HepG2 (cell line): ENCODE results near the gene RIPOR3. TPM values are rescaled to one million over a fixed set of nuclear protein-coding genes. Genes with fewer than 3 reads are reported as not detected.

Experiments
- ATAC-seq: fragments of 200-7000 bp; cut with Tn5 transposase; 3 replicates; pipeline ENCODE4 v1.9.1; 2020; ENCODE audit warnings: mild to moderate bottlenecking, moderate library complexity
- BruUV-seq: library from RNA; stranded (reverse); fragments of 400-500 nt; replicated peaks from 2 replicates; lab custom pipeline; 2021; lab: Mats Ljungman, UMichigan
- CTCF ChIA-PET: fragments of 300-600 bp; formaldehyde crosslinking; extraction: SDS; loops from one replicate; lab custom pipeline; 2021; ENCODE audit warnings: low total read pairs, inconsistent platforms, low intra/inter-chr PET ratio; lab: Yijun Ruan, JAX
- POLR2A ChIA-PET: fragments of 350-600 bp; sonication (Branson Sonifier 250); formaldehyde crosslinking; loops from one replicate; lab custom pipeline; 2020; ENCODE audit warnings: antibody characterized with exemption, inconsistent platforms; lab: Yijun Ruan, JAX
- DNase-seq: peaks from one replicate; pipeline ENCODE4 v3.0.0-alpha.2; 2015; ENCODE audit warnings: low spot score
- FAIRE-seq: peaks from 3 replicates; lab custom pipeline; 2011; peaks lifted over from hg19 to GRCh38; lab: Jason Lieb, UNC
- H2AFZ ChIP-seq: one replicate; pipeline ENCODE4 v1.6.1; 2011; ENCODE audit warnings: low read length, inconsistent platforms
- H3K27ac ChIP-seq: fragments of 300-600 bp; 3 replicates; pipeline ENCODE4 v1.8.0; 2011; ENCODE audit warnings: mixed run types, mild to moderate bottlenecking, mixed read lengths, low read length, inconsistent platforms; ENCODE audit not compliant: insufficient read depth; ENCODE audit errors: extremely low read length
- H3K27me3 ChIP-seq, 2 experiments: fragments of 200-600 bp in 1 of 2; 2 replicates in 1 of 2; 3 replicates in 1 of 2; pipeline versions ENCODE4 v1.6.0 to v1.8.0; 2011; ENCODE audit warnings: low read length in 2 of 2, mild to moderate bottlenecking in 2 of 2, moderate library complexity in 2 of 2, inconsistent platforms in 1 of 2; ENCODE audit not compliant: insufficient read depth in 2 of 2, control insufficient read depth in 1 of 2
- H3K36me3 ChIP-seq, 2 experiments: fragments of 200-600 bp in 1 of 2; replicated peaks in 1 of 2; 2 replicates in 1 of 2; 3 replicates in 1 of 2; pipeline versions ENCODE4 v1.5.1 to v1.8.0; 2011; ENCODE audit warnings: low read length in 2 of 2, inconsistent platforms in 1 of 2; ENCODE audit not compliant: insufficient read depth in 2 of 2, control insufficient read depth in 1 of 2
- H3K4me1 ChIP-seq: 2 replicates; pipeline ENCODE4 v1.5.1; 2012; ENCODE audit warnings: low read length, inconsistent platforms; ENCODE audit not compliant: insufficient read depth
- H3K4me2 ChIP-seq: 2 replicates; pipeline ENCODE4 v1.6.0; 2011; ENCODE audit warnings: low read depth, low read length, inconsistent platforms
- H3K4me3 ChIP-seq, 3 experiments: fragments of 200-600 bp in 1 of 3; sonication (generic), shearing (Covaris generic) in 1 of 3; replicated peaks in 1 of 3; 2 replicates each; pipeline ENCODE4 v1.5.1; 2011 to 2016; ENCODE audit warnings: low read length in 3 of 3, inconsistent platforms in 2 of 3, low read depth in 2 of 3, mild to moderate bottlenecking in 2 of 3, control low read depth in 1 of 3, mixed read lengths in 1 of 3; ENCODE audit not compliant: insufficient read depth in 1 of 3
- H3K79me2 ChIP-seq: one replicate; pipeline ENCODE4 v1.6.1; 2011; ENCODE audit warnings: low read length, inconsistent platforms; ENCODE audit not compliant: insufficient read depth
- H3K9ac ChIP-seq: 2 replicates; pipeline ENCODE4 v1.6.0; 2011; ENCODE audit warnings: mild to moderate bottlenecking, low read depth, low read length, inconsistent platforms; ENCODE audit not compliant: insufficient read depth
- H3K9me3 ChIP-seq: 2 replicates; pipeline ENCODE4 v1.5.1; 2012; ENCODE audit warnings: mild to moderate bottlenecking, low read length
- H4K20me1 ChIP-seq: 2 replicates; pipeline ENCODE4 v1.6.0; 2011; ENCODE audit warnings: inconsistent platforms, mild to moderate bottlenecking, low read length, moderate library complexity; ENCODE audit not compliant: insufficient read depth
- AHR ChIP-seq: IDR thresholded peaks from 2 replicates; pipeline ENCODE4 v1.6.1; 2018; ENCODE audit warnings: missing genetic modification reagents, missing compliant biosample characterization
- CENPT ChIP-seq: sonication (generic); formaldehyde crosslinking; IDR thresholded peaks from 2 replicates; pipeline ENCODE4 v1.8.0; 2022; ENCODE audit warnings: low read depth, mild to moderate bottlenecking, moderate library complexity, missing genetic modification reagents
- HNRNPH1 ChIP-seq: fragments of 200-400 bp; formaldehyde crosslinking; optimal IDR thresholded peaks from 2 replicates; pipeline ENCODE3; 2017; ENCODE audit warnings: mild to moderate bottlenecking, low read depth, low read length
- MAZ ChIP-seq, 2 experiments: sonication (generic) in 1 of 2; formaldehyde crosslinking in 1 of 2; IDR thresholded peaks; 2 replicates each; pipeline versions ENCODE4 v1.5.0 to v1.6.1; 2012 to 2020; ENCODE audit warnings: low read depth in 2 of 2, mild to moderate bottlenecking in 2 of 2, borderline replicate concordance in 1 of 2, improper control_type of control experiment in 1 of 2, low read length in 1 of 2, missing genetic modification reagents in 1 of 2, moderate library complexity in 1 of 2
- MED1 ChIP-seq: sonication (generic); formaldehyde crosslinking; IDR thresholded peaks from 2 replicates; pipeline ENCODE4 v1.4.0; 2020; ENCODE audit warnings: missing genetic modification reagents
- PITX1 ChIP-seq: sonication (generic); formaldehyde crosslinking; IDR thresholded peaks from 2 replicates; pipeline ENCODE4 v1.5.1; 2020; ENCODE audit warnings: mild to moderate bottlenecking, missing genetic modification reagents
- POLR2A ChIP-seq, 2 experiments: IDR thresholded peaks; 2 replicates each; pipeline ENCODE4 v1.6.1; 2011; ENCODE audit warnings: low read depth in 2 of 2, low read length in 2 of 2, mild to moderate bottlenecking in 1 of 2, moderate library complexity in 1 of 2; ENCODE audit not compliant: insufficient read depth in 1 of 2
- RXRB ChIP-seq: IDR thresholded peaks from 2 replicates; pipeline ENCODE4 v1.6.1; 2016; ENCODE audit warnings: borderline replicate concordance, missing genetic modification reagents, missing compliant biosample characterization
- SMAD1 ChIP-seq: sonication (generic); formaldehyde crosslinking; IDR thresholded peaks from 2 replicates; pipeline ENCODE4 v1.4.0; 2020; ENCODE audit warnings: missing genetic modification reagents, low read depth, mild to moderate bottlenecking, borderline replicate concordance
- ZBTB42 ChIP-seq: sonication (generic); formaldehyde crosslinking; IDR thresholded peaks from 2 replicates; pipeline ENCODE4 v1.5.0; 2020; ENCODE audit warnings: mild to moderate bottlenecking, missing genetic modification reagents
- ZMAT3 ChIP-seq: sonication (generic); formaldehyde crosslinking; conservative IDR thresholded peaks from 2 replicates; pipeline ENCODE4 v1.7.0; 2021; ENCODE audit warnings: missing genetic modification reagents
- ZMYM2 ChIP-seq: sonication (generic); formaldehyde crosslinking; IDR thresholded peaks from 2 replicates; pipeline ENCODE4 v1.8.0; 2022; ENCODE audit warnings: mild to moderate bottlenecking, missing genetic modification reagents
- ZMYM3 ChIP-seq: sonication (generic); formaldehyde crosslinking; IDR thresholded peaks from 2 replicates; pipeline ENCODE4 v1.5.1; 2020; ENCODE audit warnings: mild to moderate bottlenecking, missing genetic modification reagents
- ZNF205 ChIP-seq: IDR thresholded peaks from 2 replicates; pipeline ENCODE4 v1.6.1; 2018; ENCODE audit warnings: missing biosample characterization, missing genetic modification reagents
- ZNF24 ChIP-seq: fragments of 450-650 bp; IDR thresholded peaks from 2 replicates; pipeline ENCODE4 v1.6.1; 2017; ENCODE audit warnings: antibody characterized with exemption, mild to moderate bottlenecking
- ZNF382 ChIP-seq: sonication (generic); formaldehyde crosslinking; IDR thresholded peaks from 2 replicates; pipeline ENCODE4 v1.5.0; 2020; ENCODE audit warnings: missing genetic modification reagents, mild to moderate bottlenecking, borderline replicate concordance
- ZNF460 ChIP-seq: sonication (generic); formaldehyde crosslinking; IDR thresholded peaks from 2 replicates; pipeline ENCODE4 v1.5.1; 2020; ENCODE audit warnings: missing genetic modification reagents, mild to moderate bottlenecking, borderline replicate concordance
- WGBS: methylation state at CpG from one replicate; pipeline ENCODE4 v1.1.6; 2017; ENCODE audit warnings: low lambda C conversion rate; 5-methylcytosine and 5-hydroxymethylcytosine counted together
- in situ Hi-C: cut with HindIII; loops from 2 replicates; pipeline ENCODE4 v1.10.0; 2017; ENCODE audit warnings: low pct_unique_long_range_greater_than_20kb; ENCODE audit not compliant: extremely low pct_ligation_motif_present
- intact Hi-C: fragments of 100-400 bp; cut with micrococcal nuclease; formaldehyde crosslinking; loops from one replicate; pipeline ENCODE4 v1.10.0; 2022; ENCODE audit not compliant: unreplicated experiment
- polyA plus RNA-seq, 8 experiments: library from polyadenylated mRNA; depleted of rRNA in 3 of 8; stranded (reverse) in 7 of 8; unstranded in 1 of 8; fragments of >200 nt; fragmentation: Illumina TruSeq in 4 of 8; extraction: Trizol in 4 of 8; gene quantifications; 2 replicates each; pipeline versions ENCODE4 v1.2.1 to v1.2.3, GENCODE V29; 2011 to 2016; ENCODE audit warnings: low read depth in 4 of 8, missing spikeins in 1 of 8, mixed read lengths in 1 of 8; ENCODE audit not compliant: insufficient read depth in 1 of 8
- total RNA-seq, 5 experiments: library from RNA; depleted of rRNA; stranded (reverse); fragments of >200 nt; fragmentation: Illumina TruSeq; extraction: Trizol; gene quantifications; 2 replicates each; pipeline ENCODE4 v1.2.3, GENCODE V29; 2016; ENCODE audit warnings: low read depth in 1 of 5
- TF ChIP-seq, protein P1 (sequence below): fragments of 450-650 bp; IDR thresholded peaks from 2 replicates; pipeline ENCODE4 v1.6.1; 2017
- TF ChIP-seq, protein P2 (sequence below): sonication (generic); formaldehyde crosslinking; IDR thresholded peaks from 2 replicates; pipeline ENCODE4 v1.4.0; 2020; ENCODE audit warnings: missing genetic modification reagents, borderline replicate concordance

The RIPOR3 gene
- total and polyA plus RNA-seq, 2 of the 13 experiments (the other 11 are each of a cell fraction or from before 2014, with no cell fraction given) = 0.18 TPM; not detected in 1

DNA sequence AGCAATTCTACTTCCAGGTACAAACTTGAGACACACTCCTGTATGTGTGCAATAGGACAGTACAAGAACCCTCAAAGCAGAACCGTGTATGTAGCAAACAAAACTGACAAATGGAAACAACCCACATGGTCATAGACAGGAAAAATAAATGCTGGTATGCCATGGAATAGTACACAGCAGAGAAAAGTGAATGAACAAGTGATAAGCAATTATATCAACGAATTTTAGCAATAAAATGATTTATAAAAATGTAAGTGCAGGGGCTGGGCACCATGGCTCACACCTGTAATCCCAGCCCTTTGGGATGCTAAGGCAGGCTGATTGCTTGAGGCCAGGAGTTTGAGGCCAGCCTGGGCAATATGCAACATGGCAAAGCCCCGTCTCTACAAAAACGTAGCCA, 9.3 kb downstream of the RIPOR3 start (continued):
- TF ChIP-seq ZNF205 (CRISPR knock-in tag) = no peak
- TF ChIP-seq ZBTB42 (CRISPR knock-in tag) = no peak
- TF ChIP-seq ZNF24 = peak; percentile 79; the same call in 1 of the 2 replicates
- no peak for TF ChIP-seq MAZ (IDR thresholded peaks at IDR 0.05; ENCODE audit: borderline replicate concordance, low read depth, low read length)
- no peak for TF ChIP-seq MAZ (CRISPR knock-in tag; IDR thresholded peaks at IDR 0.05; ENCODE audit: low read depth)
- TF ChIP-seq, protein P1, sequence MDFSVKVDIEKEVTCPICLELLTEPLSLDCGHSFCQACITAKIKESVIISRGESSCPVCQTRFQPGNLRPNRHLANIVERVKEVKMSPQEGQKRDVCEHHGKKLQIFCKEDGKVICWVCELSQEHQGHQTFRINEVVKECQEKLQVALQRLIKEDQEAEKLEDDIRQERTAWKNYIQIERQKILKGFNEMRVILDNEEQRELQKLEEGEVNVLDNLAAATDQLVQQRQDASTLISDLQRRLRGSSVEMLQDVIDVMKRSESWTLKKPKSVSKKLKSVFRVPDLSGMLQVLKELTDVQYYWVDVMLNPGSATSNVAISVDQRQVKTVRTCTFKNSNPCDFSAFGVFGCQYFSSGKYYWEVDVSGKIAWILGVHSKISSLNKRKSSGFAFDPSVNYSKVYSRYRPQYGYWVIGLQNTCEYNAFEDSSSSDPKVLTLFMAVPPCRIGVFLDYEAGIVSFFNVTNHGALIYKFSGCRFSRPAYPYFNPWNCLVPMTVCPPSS = no peak
- TF ChIP-seq CENPT (CRISPR knock-in tag) = 0 out of 2 replicates have a peak, but pooled peaks have one; percentile 8
- no peak for TF ChIP-seq ZMYM2 (CRISPR knock-in tag)

DNA sequence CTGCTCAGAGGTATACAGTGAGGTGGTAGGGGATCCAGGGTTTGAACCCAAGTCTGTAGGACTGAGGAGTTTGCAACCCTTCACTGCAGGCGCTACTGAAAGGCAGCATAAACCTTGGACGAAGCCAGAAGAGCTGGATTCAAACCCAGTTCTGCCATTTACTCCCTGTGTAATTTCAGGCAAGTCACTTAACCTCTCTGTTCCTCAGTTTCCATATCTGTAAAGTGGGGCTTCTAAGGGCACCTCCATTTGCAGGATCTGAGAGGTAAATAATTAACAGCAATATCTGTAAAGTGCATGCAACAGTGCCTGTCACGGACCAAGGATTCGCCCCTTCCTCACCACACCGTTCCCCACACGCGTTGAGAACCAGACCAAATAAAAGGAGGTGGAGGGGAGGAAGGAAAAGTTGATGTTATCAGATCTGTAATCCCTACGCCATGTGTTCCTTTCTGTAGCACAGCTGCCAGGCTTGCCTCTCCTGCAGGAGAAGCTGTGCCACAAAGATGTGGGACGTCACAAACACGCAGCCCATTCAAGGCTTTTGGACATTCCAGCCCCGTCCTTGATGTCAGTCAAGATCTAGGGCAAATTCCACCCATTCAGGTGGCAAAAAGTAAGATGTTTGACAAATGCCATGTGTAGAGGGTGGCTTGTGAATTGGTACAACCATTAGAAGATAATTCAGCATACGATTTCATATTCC, 9.8 kb downstream of the RIPOR3 start:
- Histone ChIP-seq H3K79me2 (no peaks in the 10 kb centered on the region), H3K4me2 (peak overlapping the region; percentile 26), H3K4me1 (peaks cover 50% of the 10 kb centered on the region), H3K9me3 (no peaks in the 10 kb centered on the region), H3K36me3 (no peaks in the 10 kb centered on the region), H4K20me1 (no peaks in the 10 kb centered on the region), H3K27me3 (no peaks in the 10 kb centered on the region), H3K4me3 (no peak overlapping the region), H3K27ac (no peak overlapping the region), H2AFZ (no peak overlapping the region), H3K9ac (no peak overlapping the region)
- peak; percentile 34 for FAIRE-seq
- CTCF ChIA-PET = no interaction called here
- 17% methylated on average over 12 of the region's 12 CpGs for WGBS
- intact Hi-C loops (no loop called here), in situ Hi-C loops (no loop called here)
- POLR2A ChIA-PET = interaction anchor here (1.0 to 2.2 kb wide), 4 partner anchors 9 to 90 kb away, joined by 3 to 7 read pairs (median 4); no protein-coding TSS in a partner anchor
- no peak for ATAC-seq
- no TSS peak for BruUV-seq
- DNase-seq = no peak
- TF ChIP-seq SMAD1 (CRISPR knock-in tag) = no peak
- TF ChIP-seq, protein P2, sequence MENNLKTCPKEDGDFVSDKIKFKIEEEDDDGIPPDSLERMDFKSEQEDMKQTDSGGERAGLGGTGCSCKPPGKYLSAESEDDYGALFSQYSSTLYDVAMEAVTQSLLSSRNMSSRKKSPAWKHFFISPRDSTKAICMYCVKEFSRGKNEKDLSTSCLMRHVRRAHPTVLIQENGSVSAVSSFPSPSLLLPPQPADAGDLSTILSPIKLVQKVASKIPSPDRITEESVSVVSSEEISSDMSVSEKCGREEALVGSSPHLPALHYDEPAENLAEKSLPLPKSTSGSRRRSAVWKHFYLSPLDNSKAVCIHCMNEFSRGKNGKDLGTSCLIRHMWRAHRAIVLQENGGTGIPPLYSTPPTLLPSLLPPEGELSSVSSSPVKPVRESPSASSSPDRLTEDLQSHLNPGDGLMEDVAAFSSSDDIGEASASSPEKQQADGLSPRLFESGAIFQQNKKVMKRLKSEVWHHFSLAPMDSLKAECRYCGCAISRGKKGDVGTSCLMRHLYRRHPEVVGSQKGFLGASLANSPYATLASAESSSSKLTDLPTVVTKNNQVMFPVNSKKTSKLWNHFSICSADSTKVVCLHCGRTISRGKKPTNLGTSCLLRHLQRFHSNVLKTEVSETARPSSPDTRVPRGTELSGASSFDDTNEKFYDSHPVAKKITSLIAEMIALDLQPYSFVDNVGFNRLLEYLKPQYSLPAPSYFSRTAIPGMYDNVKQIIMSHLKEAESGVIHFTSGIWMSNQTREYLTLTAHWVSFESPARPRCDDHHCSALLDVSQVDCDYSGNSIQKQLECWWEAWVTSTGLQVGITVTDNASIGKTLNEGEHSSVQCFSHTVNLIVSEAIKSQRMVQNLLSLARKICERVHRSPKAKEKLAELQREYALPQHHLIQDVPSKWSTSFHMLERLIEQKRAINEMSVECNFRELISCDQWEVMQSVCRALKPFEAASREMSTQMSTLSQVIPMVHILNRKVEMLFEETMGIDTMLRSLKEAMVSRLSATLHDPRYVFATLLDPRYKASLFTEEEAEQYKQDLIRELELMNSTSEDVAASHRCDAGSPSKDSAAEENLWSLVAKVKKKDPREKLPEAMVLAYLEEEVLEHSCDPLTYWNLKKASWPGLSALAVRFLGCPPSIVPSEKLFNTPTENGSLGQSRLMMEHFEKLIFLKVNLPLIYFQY (CRISPR knock-in tag) = no peak
- TF ChIP-seq CENPT (CRISPR knock-in tag) = 0 out of 2 replicates have a peak, but pooled peaks have one; percentile 8
- no peak for TF ChIP-seq POLR2A (IDR thresholded peaks at IDR 0.05; ENCODE audit: insufficient read depth in 1 of 2, low read depth in 2 of 2, low read length in 2 of 2)
- TF ChIP-seq ZNF460 (CRISPR knock-in tag) = no peak
- TF ChIP-seq ZNF382 (CRISPR knock-in tag) = no peak
- no peak for TF ChIP-seq HNRNPH1
- TF ChIP-seq ZMAT3 (CRISPR knock-in tag) = no peak
- TF ChIP-seq MED1 = no peak
- no peak for TF ChIP-seq RXRB
- no peak for TF ChIP-seq AHR (CRISPR knock-in tag)
- 0 out of 2 replicates have a peak, but pooled peaks have one; percentile 13 for TF ChIP-seq PITX1
- TF ChIP-seq ZMYM3 = peak; percentile 86
